Measurements from ENCODE around the gene PRDM7.

The PRDM7 gene

GRCh38 chr16:90007015-90007414 is 70.1 kb downstream of the PRDM7 start:
- no peak for DNase-seq (ENCODE audit: insufficient read length, low spot score)
- no peak for FAIRE-seq
- TF ChIP-seq, protein P1, sequence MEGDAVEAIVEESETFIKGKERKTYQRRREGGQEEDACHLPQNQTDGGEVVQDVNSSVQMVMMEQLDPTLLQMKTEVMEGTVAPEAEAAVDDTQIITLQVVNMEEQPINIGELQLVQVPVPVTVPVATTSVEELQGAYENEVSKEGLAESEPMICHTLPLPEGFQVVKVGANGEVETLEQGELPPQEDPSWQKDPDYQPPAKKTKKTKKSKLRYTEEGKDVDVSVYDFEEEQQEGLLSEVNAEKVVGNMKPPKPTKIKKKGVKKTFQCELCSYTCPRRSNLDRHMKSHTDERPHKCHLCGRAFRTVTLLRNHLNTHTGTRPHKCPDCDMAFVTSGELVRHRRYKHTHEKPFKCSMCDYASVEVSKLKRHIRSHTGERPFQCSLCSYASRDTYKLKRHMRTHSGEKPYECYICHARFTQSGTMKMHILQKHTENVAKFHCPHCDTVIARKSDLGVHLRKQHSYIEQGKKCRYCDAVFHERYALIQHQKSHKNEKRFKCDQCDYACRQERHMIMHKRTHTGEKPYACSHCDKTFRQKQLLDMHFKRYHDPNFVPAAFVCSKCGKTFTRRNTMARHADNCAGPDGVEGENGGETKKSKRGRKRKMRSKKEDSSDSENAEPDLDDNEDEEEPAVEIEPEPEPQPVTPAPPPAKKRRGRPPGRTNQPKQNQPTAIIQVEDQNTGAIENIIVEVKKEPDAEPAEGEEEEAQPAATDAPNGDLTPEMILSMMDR (IDR thresholded peaks at IDR 0.05; ENCODE audit: insufficient read depth, missing control alignments): no peak

Measured in D721Med (cell line).